Esophagus squamous epithelium (tissue), 5 donors: ENCODE measurements around the gene C6. TPM values are rescaled to one million over a fixed set of nuclear protein-coding genes. Genes with fewer than 3 reads are reported as not detected.

Experiments used
- DNase-seq: peaks from one replicate; lab custom pipeline; 2025; lab: John Stamatoyannopoulos, UW
- H3K27ac ChIP-seq, 4 donors: fragments of 200-600 bp; sonication (generic); one replicate each; pipeline ENCODE4 v1.5.1; 2016 to 2019; ENCODE audit warnings: mild to moderate bottlenecking in 1 of 4
- H3K27me3 ChIP-seq, 4 donors: fragments of 200-600 bp; sonication (generic); 1 replicate in 3 of 4; 2 replicates in 1 of 4; pipeline versions ENCODE4 v1.5.1 to v1.6.0; 2017 to 2021; ENCODE audit warnings: antibody characterized with exemption in 1 of 4
- H3K36me3 ChIP-seq, 3 donors: fragments of 200-600 bp; sonication (generic); one replicate each; pipeline ENCODE4 v1.5.1; 2016 to 2019
- H3K4me1 ChIP-seq, 3 donors: fragments of 200-600 bp; sonication (generic); one replicate each; pipeline ENCODE4 v1.5.1; 2017 to 2019
- H3K4me3 ChIP-seq, 4 donors: fragments of 200-600 bp; sonication (generic); 1 replicate in 3 of 4; 2 replicates in 1 of 4; pipeline ENCODE4 v1.5.1; 2016 to 2019; ENCODE audit warnings: mild to moderate bottlenecking in 2 of 4, moderate library complexity in 1 of 4
- H3K9me3 ChIP-seq, 3 donors: fragments of 200-600 bp; sonication (generic); one replicate each; pipeline ENCODE4 v1.5.1; 2016 to 2019
- POLR2A ChIP-seq, 4 donors: fragments of 450-650 bp; IDR thresholded peaks; one replicate each; pipeline ENCODE4 v1.6.1; 2017; ENCODE audit warnings: antibody characterized with exemption in 4 of 4, mild to moderate bottlenecking in 4 of 4, moderate library complexity in 3 of 4
- WGBS, 2 donors: methylation state at CpG; one replicate each; pipeline ENCODE4 v1.1.5; 2018; 5-methylcytosine and 5-hydroxymethylcytosine counted together
- intact Hi-C: fragments of 100-400 bp; cut with DNase I; formaldehyde crosslinking; loops from one replicate; pipeline ENCODE4 v1.15.0; 2022
- total RNA-seq, 4 donors: library from RNA; depleted of rRNA; stranded (reverse); fragments of >200 nt; gene quantifications; one replicate each; pipeline ENCODE4 v1.1.0, GENCODE V29; 2016
- TF ChIP-seq, protein P1 (sequence below), 6 experiments: fragments of 450-650 bp in 4 of 6; fragments of 200-600 bp in 2 of 6; sonication (generic) in 2 of 6; IDR thresholded peaks; one replicate each; pipeline ENCODE4 v1.5.1; 2016 to 2019; ENCODE audit warnings: antibody characterized with exemption in 6 of 6, mild to moderate bottlenecking in 4 of 6, moderate library complexity in 4 of 6
- donor health status: DM: yes; HTN: yes; CAD: no.

The C6 gene
- total RNA-seq, 4 donors from 2014 or later: 0.57 to 0.67 TPM; not detected in 2

DNA sequence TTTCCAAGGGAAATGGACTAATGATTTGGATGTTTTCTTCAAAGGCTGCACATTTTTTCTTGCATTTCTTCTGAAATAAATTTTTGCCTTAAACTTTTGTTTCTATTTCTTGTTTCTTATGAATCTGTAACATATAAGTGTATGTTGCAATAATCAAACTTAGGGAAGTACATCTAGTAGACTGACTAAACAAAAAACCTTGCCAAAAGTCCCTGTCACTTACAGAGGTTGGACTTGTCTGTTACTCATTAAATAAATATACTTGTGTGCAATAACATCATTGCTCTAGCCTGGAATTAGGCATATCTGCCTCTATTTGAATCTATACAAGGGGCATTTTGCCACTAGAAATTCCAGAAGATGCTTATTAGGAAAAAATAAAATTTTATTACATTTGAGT is 56.6 kb downstream of the C6 start:
- Histone ChIP-seq H3K4me3 (no peak overlapping the region), H3K4me1 (no peaks in the 10 kb centered on the region), H3K36me3 (no peaks in the 10 kb centered on the region), H3K9me3 (no peaks in the 10 kb centered on the region), H3K27me3 (no peaks in the 10 kb centered on the region), H3K27ac (no peak overlapping the region)
- no peak for DNase-seq
- TF ChIP-seq, protein P1, sequence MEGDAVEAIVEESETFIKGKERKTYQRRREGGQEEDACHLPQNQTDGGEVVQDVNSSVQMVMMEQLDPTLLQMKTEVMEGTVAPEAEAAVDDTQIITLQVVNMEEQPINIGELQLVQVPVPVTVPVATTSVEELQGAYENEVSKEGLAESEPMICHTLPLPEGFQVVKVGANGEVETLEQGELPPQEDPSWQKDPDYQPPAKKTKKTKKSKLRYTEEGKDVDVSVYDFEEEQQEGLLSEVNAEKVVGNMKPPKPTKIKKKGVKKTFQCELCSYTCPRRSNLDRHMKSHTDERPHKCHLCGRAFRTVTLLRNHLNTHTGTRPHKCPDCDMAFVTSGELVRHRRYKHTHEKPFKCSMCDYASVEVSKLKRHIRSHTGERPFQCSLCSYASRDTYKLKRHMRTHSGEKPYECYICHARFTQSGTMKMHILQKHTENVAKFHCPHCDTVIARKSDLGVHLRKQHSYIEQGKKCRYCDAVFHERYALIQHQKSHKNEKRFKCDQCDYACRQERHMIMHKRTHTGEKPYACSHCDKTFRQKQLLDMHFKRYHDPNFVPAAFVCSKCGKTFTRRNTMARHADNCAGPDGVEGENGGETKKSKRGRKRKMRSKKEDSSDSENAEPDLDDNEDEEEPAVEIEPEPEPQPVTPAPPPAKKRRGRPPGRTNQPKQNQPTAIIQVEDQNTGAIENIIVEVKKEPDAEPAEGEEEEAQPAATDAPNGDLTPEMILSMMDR (IDR thresholded peaks at IDR 0.05): no peak
- TF ChIP-seq POLR2A (IDR thresholded peaks at IDR 0.05): no peak
- intact Hi-C loops: no loop called here

DNA sequence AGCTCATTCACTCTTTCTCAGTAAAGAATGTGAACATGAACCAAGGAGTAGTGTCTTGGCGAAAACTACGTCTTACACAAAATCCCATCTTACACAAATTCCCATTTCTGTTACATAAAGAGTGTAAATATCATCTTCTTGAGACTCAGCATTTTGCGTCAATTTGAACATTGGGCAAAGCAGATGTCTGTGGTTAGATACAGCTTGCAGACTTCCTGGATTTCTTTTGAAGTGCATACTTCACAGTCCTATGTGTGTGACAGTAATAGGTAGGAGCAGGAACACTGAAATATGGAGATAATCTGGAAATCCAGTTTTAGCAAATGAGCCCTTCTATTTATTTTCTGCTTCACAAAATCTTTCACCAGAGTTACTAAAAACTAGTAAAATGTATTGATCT is 58.8 kb downstream of the C6 start:
- no peaks in the 10 kb centered on the region for H3K27me3 ChIP-seq
- DNase-seq: no peak
- no peak overlapping the region for H3K27ac ChIP-seq
- TF ChIP-seq, protein P1 (IDR thresholded peaks at IDR 0.05): no peak
- no peak for TF ChIP-seq POLR2A (IDR thresholded peaks at IDR 0.05)
- H3K36me3 ChIP-seq: no peaks in the 10 kb centered on the region
- no peaks in the 10 kb centered on the region for H3K4me1 ChIP-seq
- H3K4me3 ChIP-seq: no peak overlapping the region
- 76 to 87% methylated on average over 3 of the region's 3 CpGs for WGBS, 2 donors
- intact Hi-C loops: no loop called here
- no peaks in the 10 kb centered on the region for H3K9me3 ChIP-seq

DNA sequence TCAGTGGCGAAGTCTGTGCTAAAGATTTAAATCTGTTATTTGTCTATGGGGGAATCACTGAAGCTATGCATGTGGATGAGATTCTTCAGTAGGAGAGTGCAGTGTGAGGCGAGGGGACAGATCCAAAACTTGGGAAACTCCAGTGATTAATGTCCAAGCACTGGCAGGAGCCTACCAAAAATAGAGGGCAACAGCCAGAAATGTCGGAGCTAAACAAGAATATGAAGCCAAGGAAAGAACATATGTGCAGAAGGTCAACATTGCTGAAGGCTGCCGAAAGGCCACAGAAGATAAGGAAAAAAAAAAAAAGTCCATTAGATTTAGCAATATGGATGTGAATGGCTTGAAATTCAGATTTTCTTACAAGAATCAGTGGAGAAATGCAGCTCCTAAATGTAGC is 61.8 kb downstream of the C6 start:
- no peak overlapping the region for H3K27ac ChIP-seq
- H3K27me3 ChIP-seq: no peaks in the 10 kb centered on the region
- no peak for DNase-seq
- intact Hi-C loops: no loop called here
- TF ChIP-seq, protein P1 (IDR thresholded peaks at IDR 0.05): no peak
- TF ChIP-seq POLR2A (IDR thresholded peaks at IDR 0.05): no peak
- H3K36me3 ChIP-seq: no peaks in the 10 kb centered on the region
- H3K4me3 ChIP-seq: no peak overlapping the region
- 66 to 72% methylated on average over 4 of the region's 4 CpGs for WGBS, 2 donors
- no peaks in the 10 kb centered on the region for H3K9me3 ChIP-seq
- no peaks in the 10 kb centered on the region for H3K4me1 ChIP-seq

DNA sequence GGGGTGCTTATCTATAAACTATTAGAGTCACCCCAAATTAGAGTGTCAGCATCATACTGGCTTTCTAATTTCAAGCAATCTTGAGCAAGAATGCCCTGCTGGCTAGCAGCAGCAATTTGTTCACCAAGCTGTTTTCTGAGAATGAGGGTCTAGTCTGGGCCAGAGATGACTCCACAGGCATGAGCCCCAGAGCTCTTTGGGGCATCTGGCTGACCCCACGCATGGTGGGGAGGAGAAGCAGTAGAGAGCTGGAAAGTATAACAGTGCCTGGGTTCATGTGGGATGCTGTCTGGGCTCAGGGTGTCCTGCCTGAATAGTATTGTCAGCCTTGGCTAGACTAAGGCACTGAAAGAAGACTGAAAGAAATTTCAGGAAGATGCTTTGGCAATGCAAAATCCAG is 64.9 kb downstream of the C6 start:
- H3K27me3 ChIP-seq: no peaks in the 10 kb centered on the region
- TF ChIP-seq POLR2A (IDR thresholded peaks at IDR 0.05): no peak
- TF ChIP-seq, protein P1 (IDR thresholded peaks at IDR 0.05): no peak
- intact Hi-C loops: no loop called here
- WGBS, 2 donors: 69 to 83% methylated on average over 1 of the region's 1 CpG
- H3K4me1 ChIP-seq: no peaks in the 10 kb centered on the region
- DNase-seq: no peak
- no peaks in the 10 kb centered on the region for H3K36me3 ChIP-seq
- no peaks in the 10 kb centered on the region for H3K9me3 ChIP-seq
- H3K4me3 ChIP-seq: no peak overlapping the region
- H3K27ac ChIP-seq: no peak overlapping the region

DNA sequence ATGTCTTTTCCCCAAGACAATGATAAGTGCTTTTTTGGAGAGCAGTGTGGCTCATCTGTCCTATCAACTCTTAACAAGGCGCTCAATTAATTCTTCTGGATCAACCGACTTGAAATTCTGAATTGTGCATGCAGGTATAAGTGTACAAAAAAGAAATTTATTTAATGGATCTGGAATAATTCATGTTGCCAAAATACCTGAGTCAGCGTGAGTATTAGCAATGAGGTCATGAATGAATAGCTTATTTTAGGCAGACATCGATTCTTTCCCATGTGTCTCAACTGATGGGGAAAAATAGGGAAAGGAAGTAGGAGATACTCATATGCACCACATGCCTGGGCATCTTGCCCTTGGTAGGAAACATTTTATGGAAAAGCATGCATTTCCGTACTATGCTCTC is 68.0 kb downstream of the C6 start:
- WGBS, 2 donors: 89 to 91% methylated on average over 5 of the region's 5 CpGs
- Histone ChIP-seq H3K27me3 (no peaks in the 10 kb centered on the region), H3K4me3 (no peak overlapping the region), H3K27ac (no peak overlapping the region), H3K36me3 (no peaks in the 10 kb centered on the region), H3K4me1 (no peaks in the 10 kb centered on the region), H3K9me3 (no peaks in the 10 kb centered on the region)
- TF ChIP-seq POLR2A (IDR thresholded peaks at IDR 0.05): no peak
- TF ChIP-seq, protein P1 (IDR thresholded peaks at IDR 0.05): no peak
- DNase-seq: no peak
- intact Hi-C loops: no loop called here
